Measurements from ENCODE around the gene KIF5A.
A peak's percentile ranks its signal among the peaks of the same experiment; 100 is the strongest.
"Not testable (repeated sequence)": the region's sequence is repeated elsewhere in the genome, so short reads cannot be mapped to it uniquely, and the experiment has no call there.

KIF5A gene

DNA sequence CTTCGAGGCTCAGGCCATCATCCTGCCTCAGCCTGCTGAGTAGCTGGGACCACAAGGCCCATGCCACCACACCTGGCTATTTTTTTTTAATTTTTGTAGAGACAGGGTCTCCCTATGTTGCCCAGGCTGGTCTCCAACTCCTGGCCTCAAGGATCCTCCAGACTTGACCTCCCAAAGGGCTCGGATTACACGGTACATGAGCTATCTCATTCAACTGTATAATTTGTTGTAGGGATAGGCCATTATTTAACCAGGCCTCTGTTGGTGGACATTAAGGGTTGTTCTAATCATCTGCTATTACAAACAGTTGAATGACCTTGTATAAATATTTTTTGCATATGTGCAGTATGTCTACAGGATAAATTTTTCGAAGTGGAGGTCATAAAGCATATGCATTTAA, 9.0 kb downstream of the KIF5A start:
- no peak for DNase-seq

DNA sequence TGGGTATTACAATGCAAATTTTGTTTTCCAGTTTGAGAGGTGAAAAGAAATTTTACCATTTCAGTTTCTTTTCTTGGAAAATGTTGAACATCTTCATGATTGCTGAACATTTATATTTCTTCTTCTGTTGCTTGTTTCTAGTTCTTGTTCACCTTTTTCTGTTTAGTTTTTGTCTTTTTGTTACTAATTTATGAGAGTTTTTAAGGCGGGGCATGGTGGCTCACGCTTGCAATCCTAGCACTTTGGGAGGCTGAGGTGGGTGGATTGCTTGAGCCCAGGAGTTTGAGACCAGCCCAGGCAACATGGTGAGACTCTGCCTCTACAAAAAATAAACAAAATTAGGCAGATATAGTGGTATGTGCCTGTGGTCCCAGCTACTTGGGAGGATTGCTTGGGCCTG, 10.7 kb downstream of the KIF5A start:
- no peak for DNase-seq

DNA sequence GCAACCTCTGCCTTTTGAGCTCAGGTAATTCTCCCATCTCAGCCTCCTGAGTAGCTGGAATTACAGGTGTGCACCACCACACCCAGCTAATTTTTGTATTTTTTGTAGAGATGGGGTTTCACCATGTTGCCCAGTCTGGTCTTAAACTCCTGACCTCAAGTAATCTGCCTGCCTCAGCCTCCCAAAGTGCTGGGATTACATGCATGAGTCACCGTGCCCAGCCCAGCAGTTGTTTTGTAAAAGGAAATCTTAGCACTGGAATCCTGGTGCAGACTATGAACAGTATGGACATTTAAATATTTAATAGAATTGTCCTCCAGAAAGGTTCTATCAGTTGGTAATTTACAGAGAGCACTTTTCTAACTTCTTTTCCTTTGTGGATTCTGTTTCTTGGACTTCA, 11.3 kb downstream of the KIF5A start:
- not testable (repeated sequence) for DNase-seq

DNA sequence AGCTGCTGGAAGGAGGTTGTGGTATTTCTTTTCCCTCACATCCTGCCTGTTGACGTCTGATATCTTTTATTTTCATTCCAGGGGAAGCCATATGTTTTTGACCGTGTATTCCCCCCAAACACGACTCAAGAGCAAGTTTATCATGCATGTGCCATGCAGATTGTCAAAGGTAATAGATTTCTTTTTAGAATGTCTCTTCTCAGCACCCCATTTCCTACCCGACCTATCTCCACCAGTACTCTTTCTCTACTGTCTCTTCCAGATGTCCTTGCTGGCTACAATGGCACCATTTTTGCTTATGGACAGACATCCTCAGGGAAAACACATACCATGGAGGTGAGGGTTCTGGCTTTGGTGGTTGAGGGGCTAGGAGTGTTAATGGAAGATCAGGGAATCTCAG, 13.5 kb downstream of the KIF5A start:
- no peak for DNase-seq

DNA sequence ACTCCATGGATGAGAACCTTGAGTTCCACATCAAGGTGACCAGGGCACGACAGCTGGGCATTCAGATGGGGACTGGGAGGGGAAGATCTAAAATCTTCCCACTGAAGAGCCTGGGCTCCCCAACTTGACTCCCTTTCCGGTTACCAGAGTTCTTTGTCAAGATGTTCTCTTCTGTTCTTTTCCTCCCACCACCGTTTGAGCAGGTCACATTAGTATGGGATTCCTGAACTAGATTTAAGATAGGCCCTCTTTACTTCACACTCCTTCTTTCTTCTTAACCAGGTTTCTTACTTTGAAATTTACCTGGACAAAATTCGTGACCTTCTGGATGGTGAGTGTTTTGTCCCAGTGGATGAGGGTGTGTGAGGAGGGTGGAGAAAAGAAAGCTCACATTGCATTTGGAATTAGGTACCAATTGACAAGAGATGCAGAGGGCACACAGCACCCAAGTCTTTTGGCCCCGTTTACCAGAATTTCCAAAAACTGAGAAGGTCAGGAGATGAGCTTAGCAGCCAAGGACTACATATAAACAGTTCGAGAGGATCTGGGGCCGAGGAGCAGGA, 14.4 kb downstream of the KIF5A start:
- no peak for DNase-seq

DNA sequence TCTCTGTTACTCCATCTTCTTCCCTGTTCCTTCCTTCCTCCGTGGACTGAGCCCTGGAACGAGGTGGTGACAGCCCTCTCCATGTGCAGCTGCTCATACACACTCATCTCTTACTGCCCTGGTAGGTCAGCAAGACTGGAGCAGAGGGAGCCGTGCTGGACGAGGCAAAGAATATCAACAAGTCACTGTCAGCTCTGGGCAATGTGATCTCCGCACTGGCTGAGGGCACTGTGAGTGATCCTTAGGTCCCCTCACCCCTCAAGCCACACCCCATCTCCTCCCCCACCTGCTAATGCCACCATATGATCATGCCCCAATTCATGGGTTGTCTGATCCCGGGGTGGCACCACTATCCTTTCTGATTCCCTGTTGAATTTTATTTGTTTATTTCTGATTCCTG, 19.0 kb downstream of the KIF5A start:
- DNase-seq = no peak

DNA sequence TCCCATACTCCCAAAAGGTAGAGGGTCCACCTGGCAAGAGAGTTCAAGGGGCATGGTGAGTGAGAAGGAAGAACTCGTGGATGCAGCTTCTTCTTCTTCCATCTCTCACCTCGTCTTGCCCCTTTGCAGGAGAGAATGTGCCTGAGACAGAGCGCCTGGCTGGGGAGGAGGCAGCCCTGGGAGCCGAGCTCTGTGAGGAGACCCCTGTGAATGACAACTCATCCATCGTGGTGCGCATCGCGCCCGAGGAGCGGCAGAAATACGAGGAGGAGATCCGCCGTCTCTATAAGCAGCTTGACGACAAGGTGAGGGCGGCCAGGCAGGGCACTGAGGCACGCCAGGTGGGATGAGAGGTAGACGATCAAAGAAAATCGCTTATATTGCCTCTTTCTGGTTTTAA, 20.0 kb downstream of the KIF5A start:
- no peak for DNase-seq

DNA sequence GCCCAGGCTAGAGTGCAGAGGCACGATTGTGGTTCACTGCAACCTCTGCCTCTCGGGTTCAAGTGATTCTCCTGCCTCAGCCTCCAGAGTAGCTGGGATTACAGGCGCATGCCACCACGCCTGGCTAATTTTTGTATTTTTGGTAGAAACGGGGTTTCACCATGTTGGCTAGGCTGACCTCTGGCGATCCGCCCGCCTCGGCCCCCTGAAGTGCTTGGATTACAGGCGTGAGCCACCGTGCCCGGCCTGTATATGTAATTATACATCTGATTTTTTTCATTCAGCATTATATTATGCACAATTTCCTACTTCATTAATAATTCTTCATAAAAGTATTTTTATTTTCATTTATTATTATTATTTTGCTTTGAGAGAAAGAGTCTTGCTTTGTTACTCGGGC, 20.6 kb downstream of the KIF5A start:
- not testable (repeated sequence) for DNase-seq

DNA sequence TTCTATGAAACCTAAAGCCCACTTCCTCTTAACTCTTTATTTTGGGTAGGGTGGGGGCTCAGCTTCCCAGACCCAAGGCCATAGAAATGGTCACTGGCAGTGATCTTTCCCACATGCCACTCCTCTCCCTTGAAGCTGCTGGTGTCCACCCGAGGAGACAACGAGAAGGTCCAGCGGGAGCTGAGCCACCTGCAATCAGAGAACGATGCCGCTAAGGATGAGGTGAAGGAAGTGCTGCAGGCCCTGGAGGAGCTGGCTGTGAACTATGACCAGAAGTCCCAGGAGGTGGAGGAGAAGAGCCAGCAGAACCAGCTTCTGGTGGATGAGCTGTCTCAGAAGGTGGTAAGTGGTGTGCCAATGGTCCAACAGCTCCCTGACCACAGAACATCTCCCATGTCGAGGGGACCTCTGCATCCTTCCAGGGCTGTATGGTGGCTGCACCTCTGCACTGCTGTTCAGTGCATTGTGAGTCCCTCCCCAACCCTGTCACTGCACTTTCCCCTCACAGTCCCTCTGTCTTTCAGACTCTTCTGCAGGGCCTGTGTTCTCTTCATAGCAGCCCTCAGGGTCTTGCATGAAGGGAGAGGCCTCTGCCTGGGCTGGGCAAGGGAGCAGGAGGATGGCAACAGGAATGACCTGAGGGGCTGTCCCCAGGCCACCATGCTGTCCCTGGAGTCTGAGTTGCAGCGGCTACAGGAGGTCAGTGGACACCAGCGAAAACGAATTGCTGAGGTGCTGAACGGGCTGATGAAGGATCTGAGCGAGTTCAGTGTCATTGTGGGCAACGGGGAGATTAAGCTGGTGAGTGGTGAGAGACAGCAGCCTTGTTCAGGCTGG, 22.3 kb downstream of the KIF5A start:
- DNase-seq = no peak

DNA sequence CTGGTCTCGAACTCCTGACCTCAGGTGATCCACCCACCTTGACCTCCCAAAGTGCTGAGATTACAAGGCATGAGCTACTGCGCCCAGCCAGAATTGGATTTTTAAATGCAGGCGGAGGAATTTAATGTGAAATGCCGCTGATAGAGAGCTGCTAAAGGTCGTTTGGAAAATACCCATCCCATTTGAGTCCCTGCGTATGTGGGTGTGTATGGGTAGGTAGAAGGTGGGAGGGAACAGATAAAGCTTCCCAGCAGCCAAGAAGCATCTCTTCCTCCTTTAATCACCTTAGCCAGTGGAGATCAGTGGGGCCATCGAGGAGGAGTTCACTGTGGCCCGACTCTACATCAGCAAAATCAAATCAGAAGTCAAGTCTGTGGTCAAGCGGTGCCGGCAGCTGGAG, 25.0 kb downstream of the KIF5A start:
- no peak for DNase-seq

DNA sequence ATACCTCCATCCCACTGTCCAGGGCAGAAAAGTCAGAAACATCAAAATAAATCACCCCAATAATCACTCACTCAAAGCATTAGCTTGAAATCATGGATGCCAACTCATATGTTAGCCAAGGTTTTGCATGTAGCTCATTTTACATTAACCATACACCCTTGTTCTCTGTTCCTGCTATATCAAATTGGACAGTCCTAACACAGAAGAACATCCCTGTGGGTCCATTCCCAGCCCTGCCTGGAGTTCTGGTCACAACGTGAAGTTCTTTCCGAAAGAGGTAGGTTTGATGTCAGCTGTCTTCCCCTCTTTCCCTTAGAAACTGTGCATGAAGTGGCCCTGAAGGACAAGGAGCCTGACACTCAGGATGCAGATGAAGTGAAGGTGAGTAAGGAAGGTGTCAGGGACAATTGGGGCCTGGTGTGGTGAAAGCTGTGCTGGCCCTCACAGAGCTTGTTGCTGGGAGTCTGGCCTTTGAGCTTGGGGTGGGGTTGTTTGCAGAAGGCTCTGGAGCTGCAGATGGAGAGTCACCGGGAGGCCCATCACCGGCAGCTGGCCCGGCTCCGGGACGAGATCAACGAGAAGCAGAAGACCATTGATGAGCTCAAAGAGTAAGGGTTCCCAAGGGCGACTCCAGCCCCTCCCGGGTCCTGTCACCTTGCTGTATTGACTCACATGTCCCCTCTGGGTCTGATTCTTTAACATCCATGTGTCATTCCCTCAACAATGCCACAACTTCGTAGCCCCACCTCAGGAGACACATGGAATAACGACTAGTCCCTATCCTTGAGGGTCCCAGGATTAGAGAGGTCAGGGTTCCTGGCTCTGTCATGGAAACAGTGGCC, 26.1 kb downstream of the KIF5A start:
- no peak for DNase-seq

DNA sequence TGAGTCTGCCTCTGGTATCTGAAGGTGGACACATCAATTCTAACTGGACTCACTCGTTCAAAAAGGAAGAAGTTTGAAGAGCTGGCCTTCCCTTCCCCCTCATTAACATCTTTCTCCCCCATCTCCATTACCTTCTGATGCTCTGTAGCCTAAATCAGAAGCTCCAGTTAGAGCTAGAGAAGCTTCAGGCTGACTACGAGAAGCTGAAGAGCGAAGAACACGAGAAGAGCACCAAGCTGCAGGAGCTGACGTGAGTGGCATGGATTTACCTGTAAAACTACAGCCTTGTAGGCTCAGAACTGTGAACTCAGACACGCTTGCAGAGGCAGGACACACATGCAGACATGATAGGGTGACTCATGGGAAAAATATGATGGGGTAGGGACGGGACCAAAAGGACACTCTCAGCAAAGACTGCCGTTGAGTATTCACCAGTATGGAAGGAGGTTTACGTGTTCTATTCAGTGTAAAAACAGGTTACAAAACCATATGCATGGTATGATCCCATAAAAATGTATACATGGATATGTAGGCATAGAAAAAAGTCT, 26.8 kb downstream of the KIF5A start:
- DNase-seq = no peak

DNA sequence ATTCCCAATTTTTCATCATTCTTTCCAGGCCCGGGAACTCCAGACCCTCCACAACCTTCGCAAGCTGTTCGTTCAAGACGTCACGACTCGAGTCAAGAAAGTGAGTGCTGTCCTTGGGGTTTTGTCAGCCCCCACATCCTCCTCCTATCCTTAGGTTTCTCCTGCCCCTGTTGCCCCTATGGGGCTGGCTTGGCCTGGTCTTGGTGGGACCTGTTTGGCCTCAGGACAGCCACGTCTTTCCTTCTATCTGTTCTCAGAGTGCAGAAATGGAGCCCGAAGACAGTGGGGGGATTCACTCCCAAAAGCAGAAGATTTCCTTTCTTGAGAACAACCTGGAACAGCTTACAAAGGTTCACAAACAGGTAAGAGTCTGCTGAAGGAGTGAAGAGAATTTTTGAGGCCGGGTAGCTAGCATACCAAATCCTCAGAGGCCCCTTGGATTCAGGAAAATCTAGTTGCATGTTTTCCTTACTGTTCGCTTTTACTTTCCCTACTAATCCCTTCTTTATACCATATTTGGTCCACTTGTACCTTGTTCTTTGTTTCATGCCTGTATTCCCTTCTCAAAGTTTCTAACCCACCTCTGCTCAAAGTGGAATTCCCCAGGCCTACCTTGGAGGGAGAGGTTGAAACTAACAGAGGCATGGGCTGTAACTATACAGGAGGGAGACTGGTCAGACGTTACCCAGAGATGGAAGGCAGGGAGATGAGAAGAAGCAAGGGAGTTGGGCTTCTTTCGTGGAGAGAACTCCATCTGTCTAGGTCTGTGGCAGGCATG, 28.3 kb downstream of the KIF5A start:
- DNase-seq = no peak

DNA sequence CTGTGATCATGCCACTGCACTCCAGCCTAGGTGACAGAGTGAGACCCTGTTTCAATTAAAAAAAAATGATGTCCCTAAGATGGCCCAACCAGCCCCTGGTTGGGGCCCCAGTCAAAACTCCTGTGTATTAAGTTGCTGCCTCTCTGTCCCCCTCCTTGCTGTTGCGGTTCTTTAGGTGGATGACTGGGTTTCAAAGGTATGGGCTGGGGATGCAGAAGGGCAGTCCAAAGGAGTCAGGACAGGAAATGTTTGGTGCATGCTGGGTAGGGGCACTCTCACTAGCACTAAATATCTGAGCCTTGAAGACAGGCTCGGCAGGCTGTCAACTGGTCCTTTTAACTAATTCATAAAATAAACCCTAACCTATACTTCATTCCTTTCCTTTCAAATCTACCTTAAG, 29.2 kb downstream of the KIF5A start:
- DNase-seq = no peak

DNA sequence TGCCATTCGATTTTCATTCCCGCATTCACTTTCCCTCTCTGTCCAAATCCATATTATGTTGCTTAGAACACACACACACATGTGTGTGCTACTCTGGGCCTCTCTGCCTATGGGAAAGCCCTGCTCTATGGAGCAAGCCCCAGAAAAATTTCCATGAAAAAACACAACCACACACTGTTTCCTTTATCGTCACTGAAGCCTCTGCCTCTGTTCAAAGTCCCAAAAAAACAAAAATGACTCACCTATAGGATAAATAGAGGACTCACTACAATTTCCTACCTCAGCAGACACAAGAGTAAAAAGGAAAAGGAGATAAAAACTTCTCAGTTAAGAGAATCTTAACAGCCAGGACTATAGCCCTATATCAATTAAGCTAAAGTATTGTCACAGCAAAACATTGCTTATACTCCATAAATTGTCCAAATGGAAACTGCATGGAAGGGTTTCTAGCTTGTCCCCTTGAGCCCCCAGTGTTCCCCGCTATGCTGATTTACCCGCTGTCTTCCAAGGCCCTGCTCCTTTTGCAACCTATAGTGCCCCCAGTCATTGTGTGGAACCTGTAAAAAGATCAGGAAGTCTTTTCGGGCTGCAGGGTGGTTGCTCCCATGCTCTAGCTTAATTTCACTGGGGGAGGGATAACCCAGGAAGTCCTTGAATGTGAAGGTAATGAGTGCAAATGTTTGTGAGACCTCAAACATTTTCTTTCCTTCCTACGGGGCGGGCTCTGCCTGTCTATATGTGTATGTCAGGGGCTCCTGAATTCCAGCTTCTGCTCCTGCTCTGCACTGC, 30.0 kb downstream of the KIF5A start:
- DNase-seq = no peak

DNA sequence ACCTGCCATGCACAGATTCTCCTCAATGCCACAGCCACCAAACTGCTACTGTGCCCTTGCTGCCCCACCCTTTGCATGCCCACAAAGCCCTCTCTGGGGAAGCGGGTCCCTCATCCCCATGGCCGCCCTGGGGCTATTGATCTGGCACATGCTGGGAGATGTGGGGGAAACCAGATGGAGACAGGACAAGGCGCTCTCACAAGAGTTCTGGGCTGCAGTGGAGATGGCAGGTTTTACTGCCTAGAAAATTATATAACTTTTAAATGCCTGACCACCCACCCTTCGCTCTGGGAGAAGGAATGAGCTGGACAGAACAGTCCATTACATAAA, 30.6 kb downstream of the KIF5A start:
- DNase-seq = no peak

DNA sequence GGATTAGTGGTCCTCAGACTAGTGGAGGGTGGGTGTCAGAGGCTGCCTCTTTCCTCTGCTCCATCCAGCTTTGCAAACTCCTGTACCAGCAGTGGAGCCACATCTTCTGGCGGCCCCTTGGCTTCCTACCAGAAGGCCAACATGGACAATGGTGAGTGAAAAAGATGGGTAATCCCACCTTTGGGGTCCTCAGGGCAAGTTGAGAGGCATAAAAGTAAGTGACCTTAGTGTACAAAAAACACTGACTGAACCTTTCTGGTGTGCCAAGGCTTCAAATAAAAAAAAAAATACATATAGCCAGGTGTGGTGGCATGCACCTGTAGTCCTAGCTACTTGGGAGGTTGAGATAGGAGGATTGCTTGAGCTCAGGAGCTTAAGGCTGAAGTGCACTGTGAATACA, 32.0 kb downstream of the KIF5A start:
- DNase-seq = no peak

DNA sequence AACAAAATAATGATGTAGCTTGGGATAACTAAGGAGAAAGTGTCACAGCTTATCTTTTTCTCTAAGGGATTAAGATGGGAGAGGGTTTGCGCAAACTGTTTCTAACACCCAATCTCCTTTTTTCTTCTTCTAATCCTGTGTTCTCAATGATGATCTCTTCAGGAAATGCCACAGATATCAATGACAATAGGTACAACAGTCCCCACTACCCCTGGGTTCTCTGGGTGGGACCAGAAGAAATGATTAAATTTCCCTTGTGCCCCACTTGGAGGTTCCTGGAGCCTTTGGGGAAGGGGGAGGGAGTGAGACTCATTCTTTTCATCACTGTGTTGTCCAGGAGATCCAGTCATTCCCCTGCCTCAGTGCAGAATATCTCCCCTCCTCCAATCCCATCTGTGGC, 32.6 kb downstream of the KIF5A start:
- DNase-seq = no peak

DNA sequence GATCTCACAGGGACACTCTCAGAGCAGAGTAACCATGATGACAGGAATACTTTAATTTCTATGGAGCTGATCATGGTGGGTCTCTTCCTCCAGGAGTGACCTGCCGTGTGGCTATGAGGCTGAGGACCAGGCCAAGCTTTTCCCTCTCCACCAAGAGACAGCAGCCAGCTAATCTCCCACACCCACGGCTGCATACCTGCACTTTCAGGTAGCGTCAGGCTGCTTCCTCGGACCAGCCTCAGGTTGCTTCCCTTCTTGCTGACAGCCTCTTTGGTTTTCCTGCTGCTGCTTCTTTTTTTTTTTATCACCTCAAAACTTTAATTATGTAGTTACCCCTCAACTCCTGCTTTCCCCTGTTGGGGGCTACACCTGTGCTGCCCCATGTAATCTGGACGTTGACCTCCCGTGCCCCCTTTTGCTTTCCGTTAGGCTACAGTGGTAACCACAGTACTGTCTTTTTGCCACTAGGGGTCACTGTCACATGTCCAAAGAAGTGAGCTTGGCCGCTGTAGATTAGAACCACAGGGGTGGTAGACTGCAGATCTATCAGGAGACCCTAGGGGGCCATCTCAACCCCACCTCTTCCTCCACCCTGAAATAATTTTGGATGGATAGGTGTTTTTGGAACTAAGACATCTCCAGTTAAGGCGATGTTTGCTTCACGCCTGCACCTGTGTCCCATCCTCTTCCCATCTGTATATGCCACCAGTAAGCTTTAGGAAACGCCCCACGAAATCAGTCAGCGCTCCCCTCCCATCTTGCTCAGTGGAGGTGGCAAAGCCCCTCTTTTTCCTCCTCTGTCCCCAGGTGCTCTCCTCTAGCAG, 33.4 kb downstream of the KIF5A start:
- DNase-seq = peak; percentile 49

DNA sequence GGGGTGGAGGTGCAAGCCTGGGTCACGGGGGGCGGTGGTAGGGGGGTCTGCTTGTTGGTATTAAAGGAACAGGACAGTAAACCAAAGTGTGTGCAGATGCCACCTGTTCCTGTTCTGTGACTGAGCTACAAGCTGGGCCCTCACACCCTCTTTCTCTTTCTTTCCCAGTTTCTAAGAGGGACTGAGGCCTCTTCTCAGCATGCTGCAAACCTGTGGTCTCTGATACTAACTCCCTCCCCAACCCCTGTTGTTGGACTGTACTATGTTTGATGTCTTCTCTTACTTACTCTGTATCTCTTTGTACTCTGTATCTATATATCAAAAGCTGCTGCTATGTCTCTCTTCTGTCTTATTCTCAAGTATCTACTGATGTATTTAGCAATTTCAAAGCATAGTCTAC, 34.2 kb downstream of the KIF5A start:
- no peak for DNase-seq

DNA sequence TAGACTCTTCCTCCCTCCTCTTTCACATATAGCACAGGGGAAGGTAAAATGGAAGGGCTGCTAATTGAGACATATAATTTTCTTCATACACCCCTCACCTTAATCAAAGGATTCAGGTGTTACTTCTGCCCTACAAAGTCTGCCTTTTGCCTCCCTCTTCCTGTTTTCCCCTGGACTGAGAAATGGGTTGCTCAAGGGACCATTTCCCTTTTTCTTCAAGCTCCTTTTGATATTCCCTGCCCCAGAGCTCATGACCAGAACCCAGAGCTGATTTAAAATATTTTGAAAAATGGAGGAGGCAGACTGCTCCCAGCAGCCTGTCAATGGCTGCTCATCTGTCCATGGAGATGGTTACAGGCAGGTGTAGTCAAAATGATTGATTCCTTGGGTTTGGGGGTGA, 34.8 kb downstream of the KIF5A start:
- DNase-seq = no peak
